ENCODE measurements around the gene GIPC3.

GRCh38 chr19:3621689-3622088, 36.4 kb downstream of the GIPC3 start:
- TF ChIP-seq CTCF (IDR thresholded peaks at IDR 0.05) (no peak), POLR2A (IDR thresholded peaks at IDR 0.05) (no peak), POLR2AphosphoS5 (IDR thresholded peaks at IDR 0.05) (no peak)
